HG03196 (cell line): ENCODE results near the gene ZBTB7C.

Experiments used
- ATAC-seq: cut with Tn5 transposase; IDR thresholded peaks from one replicate; pipeline ENCODE4 v1.9.1; 2021; ENCODE audit not compliant: unreplicated experiment

ZBTB7C gene

GRCh38 chr18:48029296-48029986 lies 379.7 kb downstream of the ZBTB7C start:
- ATAC-seq, result no peak

GRCh38 chr18:48028696-48029095 lies 380.5 kb downstream of the ZBTB7C start:
- ATAC-seq, result no peak

- no peak for ATAC-seq
These were observed 381.1 kb downstream of the ZBTB7C start for GRCh38 chr18:48028081-48028480.

GRCh38 chr18:48027401-48027963 lies 381.7 kb downstream of the ZBTB7C start:
- no peak for ATAC-seq

GRCh38 chr18:48026216-48026615 lies 383.0 kb downstream of the ZBTB7C start:
- no peak for ATAC-seq

GRCh38 chr18:48024881-48025660 lies 384.1 kb downstream of the ZBTB7C start:
- no peak for ATAC-seq

- no peak for ATAC-seq
These were observed 385.1 kb downstream of the ZBTB7C start for GRCh38 chr18:48024009-48024512.

- no peak for ATAC-seq
These were observed 385.7 kb downstream of the ZBTB7C start for GRCh38 chr18:48023334-48024008.

- no peak for ATAC-seq
These were observed 386.5 kb downstream of the ZBTB7C start for GRCh38 chr18:48022531-48023329.

GRCh38 chr18:48022021-48022420 lies 387.2 kb downstream of the ZBTB7C start:
- ATAC-seq, result no peak

- ATAC-seq, result no peak
These were observed 387.8 kb downstream of the ZBTB7C start for GRCh38 chr18:48021273-48021914.

GRCh38 chr18:48020337-48021250 lies 388.6 kb downstream of the ZBTB7C start:
- ATAC-seq, result no peak

GRCh38 chr18:48019557-48020325 lies 389.4 kb downstream of the ZBTB7C start:
- no peak for ATAC-seq

- no peak for ATAC-seq
These were observed 390.3 kb downstream of the ZBTB7C start for GRCh38 chr18:48018851-48019250.

GRCh38 chr18:48017635-48018034 lies 391.5 kb downstream of the ZBTB7C start:
- ATAC-seq, result no peak

- ATAC-seq, result no peak
These were observed 396.0 kb downstream of the ZBTB7C start for GRCh38 chr18:48013162-48013561.

GRCh38 chr18:48011926-48012465 lies 397.2 kb downstream of the ZBTB7C start:
- ATAC-seq, result no peak

GRCh38 chr18:48010264-48010663 lies 398.9 kb downstream of the ZBTB7C start:
- no peak for ATAC-seq
